NB4 (cell line): ENCODE results near the gene SCGB3A1.

Source experiments
- DNase-seq: peaks from one replicate; pipeline ENCODE4 v3.0.0; 2010; ENCODE audit warnings: low read depth
- H3K4me3 ChIP-seq: one replicate; pipeline ENCODE4 v1.5.1; 2011; ENCODE audit warnings: mild to moderate bottlenecking, low read depth, low read length, moderate library complexity
- MYC ChIP-seq: IDR thresholded peaks from 2 replicates; pipeline ENCODE4 v1.6.1; 2011; ENCODE audit warnings: low read depth, low read length
- POLR2A ChIP-seq: IDR thresholded peaks from 2 replicates; pipeline ENCODE4 v1.6.1; 2011; ENCODE audit warnings: mild to moderate bottlenecking; ENCODE audit not compliant: insufficient read length; ENCODE audit errors: extremely low read depth
- TF ChIP-seq, protein P1 (sequence below): IDR thresholded peaks from one replicate; pipeline ENCODE4 v1.5.1; 2012; ENCODE audit warnings: low read depth, low read length
- TF ChIP-seq, protein P2 (sequence below): IDR thresholded peaks from 2 replicates; pipeline ENCODE4 v1.6.1; 2011; ENCODE audit warnings: low read depth, low read length

SCGB3A1 gene

DNA sequence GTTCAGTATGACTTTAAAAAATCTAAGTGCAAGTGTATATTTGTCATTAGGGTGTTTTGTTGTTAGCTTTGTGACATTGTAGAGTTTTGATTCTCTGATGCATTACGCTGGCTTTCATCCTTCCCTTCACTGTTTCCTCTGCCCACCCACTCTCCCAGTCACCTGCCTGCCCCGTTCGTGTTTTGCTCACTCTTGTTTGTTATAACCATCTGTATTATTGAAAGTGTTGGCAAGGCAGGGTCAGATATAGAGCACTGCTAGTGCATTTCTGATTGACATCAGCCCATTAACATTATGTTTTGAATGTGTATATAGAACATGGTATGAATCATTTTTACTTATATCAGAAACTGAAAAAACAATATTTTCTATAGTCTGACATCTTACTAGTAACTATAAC lies 27.3 kb downstream of the SCGB3A1 start:
- TF ChIP-seq, protein P1, sequence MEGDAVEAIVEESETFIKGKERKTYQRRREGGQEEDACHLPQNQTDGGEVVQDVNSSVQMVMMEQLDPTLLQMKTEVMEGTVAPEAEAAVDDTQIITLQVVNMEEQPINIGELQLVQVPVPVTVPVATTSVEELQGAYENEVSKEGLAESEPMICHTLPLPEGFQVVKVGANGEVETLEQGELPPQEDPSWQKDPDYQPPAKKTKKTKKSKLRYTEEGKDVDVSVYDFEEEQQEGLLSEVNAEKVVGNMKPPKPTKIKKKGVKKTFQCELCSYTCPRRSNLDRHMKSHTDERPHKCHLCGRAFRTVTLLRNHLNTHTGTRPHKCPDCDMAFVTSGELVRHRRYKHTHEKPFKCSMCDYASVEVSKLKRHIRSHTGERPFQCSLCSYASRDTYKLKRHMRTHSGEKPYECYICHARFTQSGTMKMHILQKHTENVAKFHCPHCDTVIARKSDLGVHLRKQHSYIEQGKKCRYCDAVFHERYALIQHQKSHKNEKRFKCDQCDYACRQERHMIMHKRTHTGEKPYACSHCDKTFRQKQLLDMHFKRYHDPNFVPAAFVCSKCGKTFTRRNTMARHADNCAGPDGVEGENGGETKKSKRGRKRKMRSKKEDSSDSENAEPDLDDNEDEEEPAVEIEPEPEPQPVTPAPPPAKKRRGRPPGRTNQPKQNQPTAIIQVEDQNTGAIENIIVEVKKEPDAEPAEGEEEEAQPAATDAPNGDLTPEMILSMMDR: no peak
- no peak for TF ChIP-seq POLR2A
- TF ChIP-seq, protein P2, sequence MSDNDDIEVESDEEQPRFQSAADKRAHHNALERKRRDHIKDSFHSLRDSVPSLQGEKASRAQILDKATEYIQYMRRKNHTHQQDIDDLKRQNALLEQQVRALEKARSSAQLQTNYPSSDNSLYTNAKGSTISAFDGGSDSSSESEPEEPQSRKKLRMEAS: no peak
- DNase-seq: no peak
- no peak overlapping the region for H3K4me3 ChIP-seq

DNA sequence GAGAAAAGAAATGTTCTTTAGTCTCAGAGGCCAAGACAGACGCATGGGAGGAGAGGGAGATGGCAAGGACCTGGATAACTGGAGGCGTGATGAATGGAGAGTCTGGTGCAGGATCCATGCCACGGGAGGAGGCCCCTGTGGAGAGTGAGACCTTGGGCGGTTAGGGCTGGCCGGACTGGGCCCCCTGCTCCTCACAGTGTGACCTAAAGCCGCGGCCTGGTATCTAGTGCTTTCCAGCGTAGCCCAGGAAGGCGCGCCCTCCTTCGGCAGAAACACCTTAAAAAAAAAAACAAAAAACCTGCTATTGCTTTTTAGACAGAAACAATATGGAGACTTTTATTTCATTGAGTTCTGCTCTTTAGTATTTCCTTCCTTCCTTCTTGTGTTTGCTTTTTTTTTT lies 33.1 kb downstream of the SCGB3A1 start:
- DNase-seq: no peak
- no peak for TF ChIP-seq POLR2A
- TF ChIP-seq, protein P1: no peak
- no peak for TF ChIP-seq MYC
- TF ChIP-seq, protein P2: no peak
- no peak overlapping the region for H3K4me3 ChIP-seq

DNA sequence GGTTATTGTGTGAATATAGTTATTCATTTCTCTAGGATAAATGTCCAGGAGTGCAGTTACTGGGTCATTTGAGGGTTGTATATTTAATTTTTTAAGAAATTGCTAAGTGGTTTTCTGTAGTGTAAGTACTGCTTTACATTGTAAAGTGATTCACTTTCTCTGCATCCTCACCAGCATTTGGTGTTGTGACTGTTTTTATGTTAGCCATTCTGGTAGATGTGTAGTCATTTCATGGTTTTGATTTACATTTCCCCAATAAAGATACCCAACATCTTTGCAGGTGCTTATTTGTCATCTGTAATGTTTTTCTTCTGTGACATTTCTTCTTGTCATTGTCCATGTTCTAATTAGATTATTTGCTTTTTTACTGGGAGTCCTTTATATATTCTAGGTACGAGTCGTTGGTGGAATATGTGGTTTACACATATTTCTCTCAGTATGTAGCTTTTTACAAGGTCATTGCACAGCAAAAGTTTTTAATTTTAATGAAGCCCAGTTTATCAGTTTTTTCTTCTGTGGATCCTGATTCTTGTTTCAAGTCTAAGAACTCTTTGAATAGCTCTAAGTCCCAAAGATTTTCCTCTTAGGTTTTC lies 34.0 kb downstream of the SCGB3A1 start:
- TF ChIP-seq MYC: no peak
- TF ChIP-seq, protein P2: no peak
- TF ChIP-seq, protein P1: no peak
- TF ChIP-seq POLR2A: no peak
- H3K4me3 ChIP-seq: no peak overlapping the region
- no peak for DNase-seq

DNA sequence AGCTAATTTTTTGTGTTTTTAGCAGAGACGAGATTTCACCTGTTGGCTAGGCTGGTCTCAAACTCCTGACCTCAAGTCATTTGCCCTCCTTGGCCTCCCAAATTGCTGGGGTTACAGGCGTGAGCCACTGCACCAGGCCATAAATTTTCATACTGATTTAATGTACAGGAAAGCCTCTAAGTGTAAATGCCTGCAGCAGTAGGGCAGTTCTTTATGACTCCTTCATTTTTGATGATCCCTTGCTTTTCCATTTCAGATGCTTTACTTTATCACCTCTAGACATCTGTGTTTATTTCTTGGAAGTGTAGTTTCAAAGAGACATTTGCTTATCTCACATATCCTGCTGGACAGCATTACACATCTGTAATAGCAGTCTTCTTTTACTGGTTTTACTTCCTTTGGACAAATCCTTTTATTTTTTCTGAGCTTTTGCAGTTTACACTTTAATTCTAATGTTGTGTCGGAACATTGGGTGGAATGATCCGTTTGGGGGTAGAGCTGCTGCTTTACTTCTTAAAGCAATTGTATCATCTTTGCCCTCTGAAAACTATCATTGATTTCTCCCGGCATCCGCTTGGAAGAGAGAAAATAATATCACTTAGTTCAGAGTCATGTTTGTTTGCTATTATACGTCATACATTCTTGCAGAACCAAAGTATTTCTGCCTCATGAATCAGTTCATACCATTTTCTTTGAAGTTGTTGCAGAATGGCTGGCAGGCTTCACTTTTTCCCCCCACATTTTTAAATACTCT lies 36.0 kb downstream of the SCGB3A1 start:
- no peak for DNase-seq
- TF ChIP-seq POLR2A (no peak), MYC (no peak)
- TF ChIP-seq, protein P2: no peak
- TF ChIP-seq, protein P1: no peak
- no peak overlapping the region for H3K4me3 ChIP-seq

DNA sequence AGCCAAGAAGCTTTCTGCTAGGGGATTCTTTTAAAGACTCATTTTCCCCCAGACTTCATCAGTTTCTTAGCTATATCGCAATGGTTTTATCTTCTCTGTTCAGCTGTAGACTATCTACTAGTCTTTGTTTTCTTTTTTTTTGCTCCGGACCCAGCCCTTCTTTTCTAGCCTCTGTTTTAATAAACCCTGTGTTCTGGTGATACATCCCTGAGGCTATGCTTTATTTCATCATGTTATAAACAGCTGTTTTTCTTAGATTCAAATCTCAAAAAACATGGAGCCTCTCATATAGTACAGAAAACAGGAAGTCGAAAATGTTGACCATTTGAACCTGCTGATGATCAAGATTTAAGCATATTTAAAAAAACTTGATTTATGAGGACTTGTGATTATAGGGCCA lies 37.8 kb downstream of the SCGB3A1 start:
- DNase-seq: no peak
- H3K4me3 ChIP-seq: no peak overlapping the region
- TF ChIP-seq, protein P2: no peak
- TF ChIP-seq, protein P1: no peak
- TF ChIP-seq POLR2A: no peak
- no peak for TF ChIP-seq MYC
